Erythroblast (primary cell): ENCODE measurements around the gene NCOR2.

Source experiments
- GATA1 ChIP-seq: IDR thresholded peaks from 2 replicates; pipeline ENCODE4 v1.6.1; 2011; ENCODE audit warnings: low read depth, mild to moderate bottlenecking, control low read depth, low read length, moderate library complexity
- POLR2A ChIP-seq: IDR thresholded peaks from 2 replicates; pipeline ENCODE4 v1.6.1; 2011; ENCODE audit warnings: mild to moderate bottlenecking, low read length

- TF ChIP-seq POLR2A (no peak), GATA1 (no peak)
Observed at GRCh38 chr12:124592481-124593160, 25.2 kb upstream of the NCOR2 start.
